ENCODE measurements around the gene THRSP. TPM values are rescaled to one million over a fixed set of nuclear protein-coding genes. Genes with fewer than 3 reads are reported as not detected.

Gene THRSP
- total and polyA plus RNA-seq, 2 of the 8 experiments (the other 6 are each of a cell fraction or from before 2014, with no cell fraction given) = 0.11 TPM; not detected in 1

- TF ChIP-seq EP300 (IDR thresholded peaks at IDR 0.05; ENCODE audit: borderline replicate concordance in 1 of 2, low read depth in 2 of 2, low read length in 2 of 2) (no peak), SP1 (IDR thresholded peaks at IDR 0.05; ENCODE audit: low read depth, low read length) (no peak), KDM4A (IDR thresholded peaks at IDR 0.05; ENCODE audit: low read depth, low read length, severe bottlenecking) (no peak), CBX8 (IDR thresholded peaks at IDR 0.05; ENCODE audit: borderline replicate concordance, low read depth, low read length) (no peak), POLR2A (IDR thresholded peaks at IDR 0.05; ENCODE audit: control extremely low read depth in 1 of 2, low read depth in 2 of 2, low read length in 2 of 2) (no peak), SP4 (IDR thresholded peaks at IDR 0.05; ENCODE audit: low read length) (no peak)
These were observed 8.7 kb upstream of the THRSP start (continued) for GRCh38 chr11:78054971-78055370.
